Gastroesophageal sphincter (tissue), 3 donors: ENCODE data around the gene SPHKAP.

Experiments
- CTCF ChIP-seq, 4 experiments: fragments of 200-600 bp in 2 of 4; fragments of 450-650 bp in 2 of 4; sonication (generic) in 1 of 4; IDR thresholded peaks; one replicate each; pipeline ENCODE4 v1.5.1; 2017 to 2019; ENCODE audit warnings: antibody characterized with exemption in 4 of 4, mild to moderate bottlenecking in 2 of 4, moderate library complexity in 2 of 4
- EP300 ChIP-seq: sonication (generic); formaldehyde crosslinking; IDR thresholded peaks from one replicate; pipeline ENCODE4 v1.6.1; 2017; ENCODE audit warnings: antibody characterized with exemption, mild to moderate bottlenecking
- POLR2A ChIP-seq, 2 donors: fragments of 450-650 bp; IDR thresholded peaks; one replicate each; pipeline ENCODE4 v1.6.1; 2017; ENCODE audit warnings: antibody characterized with exemption in 2 of 2, mild to moderate bottlenecking in 2 of 2, moderate library complexity in 1 of 2
- POLR2AphosphoS5 ChIP-seq: sonication (generic); formaldehyde crosslinking; IDR thresholded peaks from one replicate; pipeline ENCODE4 v1.6.1; 2017; ENCODE audit warnings: antibody characterized with exemption

- TF ChIP-seq CTCF (IDR thresholded peaks at IDR 0.05) (no peak), POLR2AphosphoS5 (no peak), POLR2A (IDR thresholded peaks at IDR 0.05) (no peak), EP300 (no peak)
Observed at GRCh38 chr2:228131833-228132232, 49.7 kb downstream of the SPHKAP start.
